Bone marrow (tissue), 2 donors: ENCODE measurements around the gene PDXDC1.
"Not testable (repeated sequence)": the region's sequence is repeated elsewhere in the genome, so short reads cannot be mapped to it uniquely, and the experiment has no call there.

Source experiments
- DNase-seq, 2 donors: peaks; one replicate each; lab custom pipeline; 2025; lab: John Stamatoyannopoulos, UW

Gene PDXDC1, protein sequence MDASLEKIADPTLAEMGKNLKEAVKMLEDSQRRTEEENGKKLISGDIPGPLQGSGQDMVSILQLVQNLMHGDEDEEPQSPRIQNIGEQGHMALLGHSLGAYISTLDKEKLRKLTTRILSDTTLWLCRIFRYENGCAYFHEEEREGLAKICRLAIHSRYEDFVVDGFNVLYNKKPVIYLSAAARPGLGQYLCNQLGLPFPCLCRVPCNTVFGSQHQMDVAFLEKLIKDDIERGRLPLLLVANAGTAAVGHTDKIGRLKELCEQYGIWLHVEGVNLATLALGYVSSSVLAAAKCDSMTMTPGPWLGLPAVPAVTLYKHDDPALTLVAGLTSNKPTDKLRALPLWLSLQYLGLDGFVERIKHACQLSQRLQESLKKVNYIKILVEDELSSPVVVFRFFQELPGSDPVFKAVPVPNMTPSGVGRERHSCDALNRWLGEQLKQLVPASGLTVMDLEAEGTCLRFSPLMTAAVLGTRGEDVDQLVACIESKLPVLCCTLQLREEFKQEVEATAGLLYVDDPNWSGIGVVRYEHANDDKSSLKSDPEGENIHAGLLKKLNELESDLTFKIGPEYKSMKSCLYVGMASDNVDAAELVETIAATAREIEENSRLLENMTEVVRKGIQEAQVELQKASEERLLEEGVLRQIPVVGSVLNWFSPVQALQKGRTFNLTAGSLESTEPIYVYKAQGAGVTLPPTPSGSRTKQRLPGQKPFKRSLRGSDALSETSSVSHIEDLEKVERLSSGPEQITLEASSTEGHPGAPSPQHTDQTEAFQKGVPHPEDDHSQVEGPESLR

DNA sequence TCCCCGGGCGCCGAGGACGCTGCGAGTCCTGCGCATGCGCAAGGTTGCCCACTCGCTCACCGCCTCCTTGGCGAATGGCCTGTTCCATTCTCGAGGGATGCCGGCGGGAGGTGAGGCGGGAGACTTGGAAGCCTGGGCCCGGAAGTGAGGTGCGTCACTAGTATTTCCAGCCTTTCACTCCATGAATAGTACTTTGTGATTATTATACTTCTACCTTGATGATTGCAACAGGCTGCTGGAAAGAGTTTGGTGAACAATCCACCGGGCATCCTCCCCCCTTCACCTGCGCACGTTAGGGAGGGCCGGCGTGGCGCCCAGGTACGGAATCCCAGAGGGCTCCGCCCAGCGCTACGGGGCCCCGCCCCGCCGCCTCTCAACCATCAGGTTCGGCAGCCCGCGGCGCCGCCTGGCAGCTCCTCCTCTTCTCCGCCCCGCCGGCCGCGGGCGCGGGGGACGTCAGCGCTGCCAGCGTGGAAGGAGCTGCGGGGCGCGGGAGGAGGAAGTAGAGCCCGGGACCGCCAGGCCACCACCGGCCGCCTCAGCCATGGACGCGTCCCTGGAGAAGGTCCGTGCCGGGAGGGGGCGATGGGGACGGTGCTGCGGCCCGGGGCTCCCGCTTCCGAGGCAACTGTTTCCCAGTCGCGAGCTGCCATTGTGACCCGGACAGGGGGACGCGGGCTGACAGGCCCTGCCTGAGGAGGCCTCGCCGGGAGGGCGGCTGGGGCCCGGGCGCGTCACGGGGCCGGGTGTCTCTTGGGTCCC, at the start of gene PDXDC1:
TSS of gene PDXDC1 (plus strand) at position 371 of the 762 bp plus-strand sequence. CDS start at position 545, 174 bp downstream.
- DNase-seq: peak; percentile 71 to 79

DNA sequence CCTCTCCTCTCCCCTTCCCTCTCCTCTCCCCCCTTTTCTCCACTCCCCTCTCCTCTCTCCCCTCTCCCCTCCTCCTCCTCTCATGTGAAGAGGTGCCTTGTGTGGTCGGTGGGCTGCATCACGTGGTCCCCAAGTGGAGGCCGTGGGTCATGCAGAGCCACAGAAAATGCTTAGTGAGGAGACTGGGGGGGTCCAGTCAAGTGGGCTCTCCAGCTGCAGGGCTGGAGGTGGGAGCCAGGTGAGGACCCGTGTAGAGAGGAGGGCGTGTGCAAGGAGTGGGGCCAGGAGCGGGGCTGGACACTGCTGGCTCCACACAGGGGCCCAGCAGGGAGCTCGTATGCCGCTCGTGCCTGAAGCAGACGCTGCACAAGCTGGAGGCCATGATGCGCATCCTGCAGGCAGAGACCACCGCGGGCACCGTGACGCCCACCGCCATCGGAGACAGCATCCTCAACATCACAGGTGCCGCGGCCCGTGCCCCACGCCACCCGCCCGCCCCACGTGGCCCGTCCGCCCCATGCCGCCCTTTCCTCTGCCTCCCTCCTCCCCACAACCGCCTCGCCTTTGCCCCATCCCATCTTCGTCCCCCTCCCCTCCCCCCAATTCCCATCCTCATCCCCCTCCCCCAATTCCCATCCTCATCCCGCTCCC, 46.6 kb upstream of the PDXDC1 start:
- not testable (repeated sequence) for DNase-seq

DNA sequence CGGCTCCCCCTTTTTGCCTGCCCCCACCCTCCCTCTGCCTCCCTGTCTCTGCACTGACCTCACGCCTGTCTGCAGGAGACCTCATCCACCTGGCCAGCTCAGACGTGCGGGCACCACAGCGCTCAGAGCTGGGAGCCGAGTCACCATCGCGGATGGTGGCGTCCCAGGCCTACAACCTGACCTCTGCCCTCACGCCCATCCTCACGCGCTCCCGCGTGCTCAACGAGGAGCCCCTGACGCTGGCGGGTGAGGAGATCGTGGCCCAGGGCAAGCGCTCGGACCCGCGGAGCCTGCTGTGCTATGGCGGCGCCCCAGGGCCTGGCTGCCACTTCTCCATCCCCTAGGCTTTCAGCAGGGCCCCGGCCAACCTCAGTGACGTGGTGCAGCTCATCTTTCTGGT, 45.6 kb upstream of the PDXDC1 start:
- not testable (repeated sequence) for DNase-seq

DNA sequence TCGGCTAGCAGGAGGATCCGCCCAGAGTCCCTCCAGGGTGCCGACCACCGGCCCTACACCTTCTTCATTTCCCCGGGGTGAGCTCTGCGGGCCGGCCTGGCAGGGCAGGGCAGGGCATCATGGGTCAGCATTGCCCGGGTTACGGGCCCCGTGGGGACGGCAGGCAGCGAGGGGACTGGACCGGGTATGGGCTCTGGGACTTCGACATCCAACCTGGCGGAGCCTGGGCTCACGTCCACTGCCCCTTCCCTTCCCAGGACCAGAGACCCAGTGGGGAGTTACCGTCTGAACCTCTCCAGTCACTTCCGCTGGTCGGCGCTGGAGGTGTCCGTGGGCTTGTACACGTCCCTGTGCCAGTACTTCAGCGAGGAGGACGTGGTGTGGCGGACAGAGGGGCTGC, 44.6 kb upstream of the PDXDC1 start:
- not testable (repeated sequence) for DNase-seq

DNA sequence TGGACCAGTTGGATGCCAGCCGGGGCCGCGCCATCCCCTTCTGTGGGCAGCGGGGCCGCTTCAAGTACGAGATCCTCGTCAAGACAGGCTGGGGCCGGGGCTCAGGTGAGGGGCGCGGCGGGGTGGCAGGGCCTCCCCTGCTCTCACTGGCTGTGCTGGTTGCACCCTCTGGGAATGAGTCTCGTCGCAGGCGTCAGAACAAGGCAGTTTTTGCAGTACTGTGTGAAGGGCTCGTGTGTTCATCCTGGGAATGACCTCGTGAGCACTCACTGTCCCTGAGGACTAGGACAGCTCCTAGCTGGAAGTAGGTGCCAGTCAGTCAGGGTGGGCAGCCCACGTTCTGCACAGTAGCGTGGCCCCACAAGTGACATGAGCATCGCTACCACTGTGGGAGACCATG, 43.9 kb upstream of the PDXDC1 start:
- not testable (repeated sequence) for DNase-seq

DNA sequence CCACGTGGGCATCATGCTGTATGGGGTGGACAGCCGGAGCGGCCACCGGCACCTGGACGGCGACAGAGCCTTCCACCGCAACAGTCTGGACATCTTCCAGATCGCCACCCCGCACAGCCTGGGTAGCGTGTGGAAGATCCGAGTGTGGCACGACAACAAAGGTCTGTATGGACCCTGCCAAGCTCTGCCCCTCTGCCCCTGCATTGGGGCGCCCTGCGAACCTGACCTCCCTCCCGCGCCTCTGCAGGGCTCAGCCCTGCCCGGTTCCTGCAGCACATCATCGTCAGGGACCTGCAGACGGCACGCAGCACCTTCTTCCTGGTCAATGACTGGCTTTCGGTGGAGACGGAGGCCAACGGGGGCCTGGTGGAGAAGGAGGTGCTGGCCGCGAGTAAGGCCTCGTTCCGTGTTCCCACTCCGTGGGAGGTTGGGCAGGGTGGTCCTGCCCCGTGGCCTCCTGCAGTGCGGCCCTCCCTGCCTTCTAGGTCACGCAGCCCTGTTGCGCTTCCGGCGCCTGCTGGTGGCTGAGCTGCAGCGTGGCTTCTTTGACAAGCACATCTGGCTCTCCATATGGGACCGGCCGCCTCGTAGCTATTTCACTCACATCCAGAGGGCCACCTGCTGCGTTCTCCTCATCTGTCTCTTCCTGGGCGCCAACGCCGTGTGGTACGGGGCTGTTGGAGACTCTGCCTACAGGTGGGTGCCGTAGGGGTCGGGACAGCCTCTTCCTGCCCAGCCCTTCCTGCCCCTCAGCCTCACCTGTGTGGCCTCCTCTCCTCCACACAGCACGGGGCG, 42.0 kb upstream of the PDXDC1 start:
- not testable (repeated sequence) for DNase-seq

DNA sequence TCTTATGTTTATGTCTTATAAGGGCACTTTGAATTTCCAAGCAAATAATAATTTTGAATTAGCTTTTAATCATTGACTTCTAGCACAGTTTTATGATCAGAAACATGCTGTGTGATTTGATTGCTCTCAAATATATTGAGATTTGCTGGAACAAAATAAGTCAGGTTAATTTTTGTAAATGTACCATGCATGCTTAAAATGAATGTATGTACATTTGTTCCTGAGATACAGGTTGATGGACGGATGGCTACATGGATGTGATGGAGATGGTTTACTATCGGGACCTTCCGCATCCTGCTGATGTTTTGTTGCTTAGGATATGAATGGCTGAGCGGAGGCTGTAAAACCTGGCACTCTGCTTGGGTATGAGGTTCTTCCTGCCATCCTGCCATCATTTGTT, 37.7 kb upstream of the PDXDC1 start, which contains the start of gene NPIPA1:
TSS of gene NPIPA1 (plus strand) at position 301 of the 400 bp plus-strand sequence. CDS start at position 301, 0 bp downstream.
- not testable (repeated sequence) for DNase-seq

DNA sequence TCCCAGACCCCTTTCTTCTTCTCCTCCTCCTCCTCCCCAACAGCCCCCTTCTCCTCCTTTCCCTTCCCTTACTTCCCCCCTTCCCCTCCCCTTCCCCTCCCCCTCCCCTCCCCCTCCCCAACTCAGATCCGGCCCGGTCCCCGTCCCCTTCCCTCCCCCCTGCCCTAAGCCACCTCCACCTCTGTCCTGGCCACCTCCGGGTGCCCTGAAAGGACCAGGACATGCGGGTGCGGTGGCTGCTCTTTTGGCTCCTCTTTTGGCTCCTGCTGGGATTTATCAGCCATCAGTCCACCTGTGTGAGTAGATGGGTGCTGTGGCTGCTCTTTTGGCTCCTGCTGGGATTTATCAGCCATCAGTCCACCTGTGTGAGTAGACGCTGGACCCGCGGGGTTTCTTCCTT, 36.8 kb upstream of the PDXDC1 start:
- not testable (repeated sequence) for DNase-seq

DNA sequence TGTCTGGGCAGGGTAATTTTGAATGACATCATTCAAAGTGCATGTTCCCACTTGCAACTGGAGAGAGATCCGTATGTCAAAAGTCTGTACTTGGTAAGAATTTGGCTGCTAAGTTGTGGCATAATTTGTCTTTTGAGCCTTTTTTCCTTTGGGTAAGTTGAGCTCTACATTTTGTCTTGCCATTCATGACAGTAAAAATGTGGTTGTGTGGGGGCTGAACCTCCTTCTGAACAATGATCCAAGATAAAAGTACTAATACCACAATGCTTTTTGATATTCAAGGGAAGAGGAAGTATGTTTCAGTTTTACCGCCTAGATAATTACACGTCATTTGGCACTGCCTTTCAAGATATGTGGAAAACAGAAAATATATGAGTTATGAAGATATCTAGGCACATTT, 32.1 kb upstream of the PDXDC1 start:
- not testable (repeated sequence) for DNase-seq

DNA sequence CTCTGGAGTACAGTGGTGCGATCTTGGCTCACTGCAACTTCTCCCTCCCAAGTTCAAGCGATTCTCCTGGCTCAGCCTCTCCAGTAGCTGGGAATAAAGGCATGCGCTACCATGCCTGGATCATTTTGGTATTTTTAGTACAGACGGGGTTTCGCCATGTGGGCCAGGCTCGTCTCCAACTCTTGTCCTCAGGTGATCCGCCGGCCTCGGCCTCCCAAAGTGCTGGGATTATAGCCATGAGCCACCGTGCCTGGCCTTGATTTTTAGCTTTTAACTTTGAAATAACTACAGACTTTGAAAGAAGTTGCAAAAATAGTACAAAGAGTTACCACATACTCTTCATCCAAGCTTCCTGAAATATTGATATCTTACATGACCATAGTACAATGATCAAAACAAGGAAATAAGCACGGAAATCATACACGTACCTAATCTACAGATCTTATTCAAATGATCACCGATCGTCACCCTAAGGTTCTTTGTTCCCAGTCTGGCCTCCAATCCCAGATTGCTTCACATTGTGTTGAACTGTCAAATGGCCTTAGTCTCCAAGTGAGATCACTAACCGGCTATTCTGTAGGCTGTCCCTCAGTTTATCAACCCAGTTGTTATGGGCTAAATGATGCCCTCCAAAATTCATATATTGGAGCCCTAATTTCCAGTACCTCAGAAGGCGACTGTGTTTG, 19.1 kb upstream of the PDXDC1 start:
- no peak for DNase-seq

DNA sequence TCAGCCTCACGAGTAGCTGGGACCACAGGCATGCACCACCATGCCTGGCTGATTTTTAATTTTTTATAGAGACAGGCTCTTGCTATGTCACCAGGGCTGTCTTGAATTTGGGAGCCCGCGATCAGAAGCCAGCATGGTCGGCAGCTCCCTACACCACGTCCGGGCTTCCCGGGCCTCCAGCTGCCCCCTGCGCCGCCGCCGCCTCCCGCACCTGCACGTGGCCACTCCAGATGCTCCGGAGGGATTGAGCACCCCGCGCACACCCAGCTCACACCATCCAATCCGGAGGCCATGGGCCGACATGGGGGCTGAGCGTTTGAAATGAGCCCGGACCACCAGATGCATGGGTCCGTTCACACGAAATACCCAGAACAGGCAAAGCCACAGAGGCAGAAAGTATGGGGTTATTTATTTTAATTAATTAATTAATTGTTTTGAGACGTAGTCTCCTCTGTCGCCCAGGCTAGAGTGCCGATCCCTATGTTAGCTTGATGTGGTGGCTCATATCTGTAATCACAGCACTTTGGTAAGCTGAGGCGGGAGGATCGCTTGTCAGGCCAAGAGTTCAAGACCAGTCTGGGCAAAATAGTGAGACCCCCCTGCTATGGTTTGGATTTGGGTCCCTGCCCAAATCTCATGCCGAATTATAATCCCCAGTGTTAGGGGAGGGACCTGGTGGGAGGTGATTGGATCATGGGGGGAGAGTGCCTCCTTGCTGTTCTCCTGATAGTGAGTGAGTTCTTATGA, 17.1 kb upstream of the PDXDC1 start:
- no peak for DNase-seq

DNA sequence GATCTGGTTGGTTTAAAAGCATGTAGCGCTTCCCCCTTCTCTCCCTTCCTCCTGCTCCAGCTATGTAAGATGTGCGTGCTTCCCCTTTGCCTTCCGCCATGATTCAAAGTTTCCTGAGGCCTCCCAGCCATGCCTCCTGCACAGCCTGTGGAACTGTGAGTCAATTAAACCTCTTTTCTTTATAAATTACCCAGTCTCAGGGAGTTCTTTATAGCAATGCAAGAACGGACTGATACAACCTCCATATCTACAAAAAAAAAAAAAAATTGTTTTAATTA, 16.6 kb upstream of the PDXDC1 start:
- DNase-seq: no peak

DNA sequence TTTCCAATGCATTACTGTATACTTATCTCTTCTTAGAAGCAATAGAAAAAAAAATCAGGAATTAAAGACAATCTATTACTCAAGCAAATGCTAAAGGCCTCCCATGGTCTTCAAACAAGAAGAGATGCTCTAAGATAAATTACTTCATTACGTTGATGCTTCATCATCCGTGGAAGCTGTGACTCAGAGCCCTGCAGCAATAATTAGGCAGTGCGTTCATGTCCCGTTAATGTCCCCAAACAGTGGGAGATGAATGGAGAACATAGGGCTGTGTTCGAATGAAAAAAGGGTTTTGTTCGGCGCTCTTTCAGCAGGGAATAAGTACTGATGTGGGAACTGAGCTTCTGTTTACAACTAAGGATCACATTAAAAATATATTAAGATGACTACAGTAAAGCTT, 15.9 kb upstream of the PDXDC1 start:
- DNase-seq: no peak

DNA sequence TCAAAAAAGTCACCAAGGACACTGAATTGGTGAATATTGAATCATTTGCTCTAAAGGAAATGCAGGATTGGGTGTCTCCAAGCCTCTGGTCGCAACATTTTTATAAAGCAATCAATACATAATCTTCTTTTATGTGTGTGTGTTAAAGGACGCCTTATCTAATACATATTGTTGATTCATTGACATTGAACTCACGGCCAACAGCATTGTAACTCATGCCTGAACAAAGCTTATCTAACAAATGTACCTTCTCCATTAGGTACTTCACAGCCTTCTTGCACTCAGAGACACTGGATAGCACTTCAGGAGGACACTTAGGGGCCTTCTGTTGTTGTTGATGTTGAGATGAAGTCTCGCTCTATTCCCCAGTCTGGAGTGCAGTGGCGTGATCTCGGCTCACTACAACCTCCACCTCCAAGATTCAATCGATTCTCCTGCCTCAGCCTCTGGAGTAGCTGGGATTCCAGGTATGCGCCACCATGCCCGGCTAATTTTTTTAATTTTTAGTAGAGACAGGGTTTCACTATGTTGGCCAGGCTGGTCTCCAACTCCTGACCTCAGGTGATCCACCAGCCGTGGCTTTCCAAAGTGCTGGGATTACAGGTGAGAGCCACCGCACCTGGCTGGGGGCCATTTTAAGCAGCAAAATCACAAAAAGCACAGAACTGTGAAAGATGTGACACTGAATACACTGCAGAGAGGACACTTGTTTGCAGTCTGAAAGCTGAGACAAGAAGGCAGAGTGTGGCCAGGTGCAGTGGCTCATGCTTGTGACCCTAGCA, 13.2 kb upstream of the PDXDC1 start:
- no peak for DNase-seq

DNA sequence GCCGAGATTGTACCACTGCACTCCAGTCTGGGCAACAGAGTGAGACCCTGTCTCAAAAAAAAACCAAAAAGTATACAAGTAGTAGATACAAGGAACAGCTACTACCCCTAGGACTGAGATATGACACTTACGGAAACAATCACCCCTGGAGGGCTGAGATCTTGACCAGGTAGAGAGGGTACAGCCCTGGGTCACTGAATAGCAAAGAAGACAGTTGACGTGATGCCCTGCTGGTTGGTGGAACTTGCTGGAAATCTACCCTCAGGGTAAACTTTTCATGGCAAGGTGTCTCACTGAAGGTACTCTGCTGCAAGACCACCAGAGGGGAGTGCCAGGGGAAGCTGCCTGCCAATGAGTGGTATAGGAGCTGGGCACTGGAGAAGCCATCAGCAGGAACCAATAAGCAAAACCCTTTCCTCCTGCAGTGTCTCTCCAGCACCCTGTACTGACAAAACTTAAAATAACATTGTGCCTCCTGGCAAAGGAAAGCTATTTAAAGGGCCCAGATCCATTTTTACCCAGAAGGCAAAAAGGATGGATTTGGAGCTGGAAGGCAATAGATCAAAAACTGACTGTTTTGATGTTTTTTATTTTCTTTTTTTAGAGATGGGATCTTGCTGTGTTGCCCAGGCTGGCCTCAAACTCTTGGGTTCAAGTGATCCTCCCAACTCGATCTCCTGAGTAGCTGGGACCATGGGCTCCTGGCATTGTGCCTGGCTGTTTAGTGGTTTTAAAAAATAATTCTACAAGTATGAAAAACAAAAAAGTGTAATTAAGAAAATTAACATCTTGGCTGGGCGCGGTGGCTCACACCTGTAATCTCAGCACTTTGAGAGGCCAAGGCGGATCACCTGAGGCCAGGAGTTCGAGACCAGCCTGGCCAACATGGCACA, 11.3 kb upstream of the PDXDC1 start:
- DNase-seq: no peak

DNA sequence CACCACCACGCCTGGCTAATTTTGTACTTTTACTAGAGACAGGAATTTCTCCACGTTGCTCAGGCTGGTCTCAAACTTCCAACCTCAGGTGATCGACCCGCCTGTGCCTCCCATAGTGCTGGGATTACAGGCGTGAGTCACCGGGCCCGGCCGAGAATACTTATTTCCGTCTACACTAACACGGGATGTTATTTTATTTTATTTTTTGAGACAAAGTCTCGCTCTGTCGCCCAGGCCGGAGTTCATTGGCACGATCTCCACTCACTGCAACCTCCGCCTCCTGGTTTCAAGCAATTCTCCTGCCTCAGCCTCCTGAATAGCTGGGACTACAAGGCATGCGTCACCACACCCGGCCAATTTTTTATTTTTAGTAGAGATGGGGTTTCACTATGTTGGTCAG, 9.5 kb upstream of the PDXDC1 start:
- DNase-seq: no peak

DNA sequence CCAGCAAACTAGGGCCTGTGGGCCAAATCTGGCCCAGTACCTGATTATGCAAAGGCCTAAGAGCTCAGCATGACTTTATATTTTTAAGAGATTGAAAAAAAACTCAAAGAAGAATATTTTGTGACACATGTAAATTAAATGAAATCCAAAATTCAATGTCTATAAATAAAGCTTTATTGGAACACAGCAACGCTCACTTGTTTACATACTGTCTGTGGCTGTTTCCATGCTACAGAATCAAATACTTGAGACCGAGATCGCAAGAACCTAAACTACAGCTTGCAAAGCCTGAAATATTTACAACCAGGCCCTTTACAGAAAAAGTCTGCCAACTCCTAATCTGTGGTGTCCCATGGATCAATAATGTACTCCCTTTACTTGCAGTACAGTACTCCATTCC, 5.0 kb upstream of the PDXDC1 start:
- DNase-seq: not testable (repeated sequence)
